ENCODE data around the gene CWC27.

CWC27 gene

GRCh38 chr5:64769855-64770254 is 1.1 kb downstream of the CWC27 start:
- TF ChIP-seq, protein P1, sequence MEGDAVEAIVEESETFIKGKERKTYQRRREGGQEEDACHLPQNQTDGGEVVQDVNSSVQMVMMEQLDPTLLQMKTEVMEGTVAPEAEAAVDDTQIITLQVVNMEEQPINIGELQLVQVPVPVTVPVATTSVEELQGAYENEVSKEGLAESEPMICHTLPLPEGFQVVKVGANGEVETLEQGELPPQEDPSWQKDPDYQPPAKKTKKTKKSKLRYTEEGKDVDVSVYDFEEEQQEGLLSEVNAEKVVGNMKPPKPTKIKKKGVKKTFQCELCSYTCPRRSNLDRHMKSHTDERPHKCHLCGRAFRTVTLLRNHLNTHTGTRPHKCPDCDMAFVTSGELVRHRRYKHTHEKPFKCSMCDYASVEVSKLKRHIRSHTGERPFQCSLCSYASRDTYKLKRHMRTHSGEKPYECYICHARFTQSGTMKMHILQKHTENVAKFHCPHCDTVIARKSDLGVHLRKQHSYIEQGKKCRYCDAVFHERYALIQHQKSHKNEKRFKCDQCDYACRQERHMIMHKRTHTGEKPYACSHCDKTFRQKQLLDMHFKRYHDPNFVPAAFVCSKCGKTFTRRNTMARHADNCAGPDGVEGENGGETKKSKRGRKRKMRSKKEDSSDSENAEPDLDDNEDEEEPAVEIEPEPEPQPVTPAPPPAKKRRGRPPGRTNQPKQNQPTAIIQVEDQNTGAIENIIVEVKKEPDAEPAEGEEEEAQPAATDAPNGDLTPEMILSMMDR (IDR thresholded peaks at IDR 0.05): no peak
- Histone ChIP-seq H3K27ac (no peak overlapping the region), H3K4me1 (ENCODE audit: control insufficient read depth in 1 of 2, insufficient read depth in 1 of 2, low read depth in 1 of 2, low read length in 1 of 2) (peaks cover 50 to 62% of the 10 kb centered on the region in 2 experiments), H3K4me3 (ENCODE audit: low read depth in 1 of 2, low read length in 1 of 2) (no peak overlapping the region), H3K36me3 (no peaks in the 10 kb centered on the region), H3K9me3 (no peaks in the 10 kb centered on the region), H3K27me3 (no peaks in the 10 kb centered on the region)

GRCh38 chr5:64771736-64772135 is 3.0 kb downstream of the CWC27 start:
- no peaks in the 10 kb centered on the region for H3K9me3 ChIP-seq
- H3K4me1 ChIP-seq (ENCODE audit: control insufficient read depth in 1 of 2, insufficient read depth in 1 of 2, low read depth in 1 of 2, low read length in 1 of 2): peaks cover 54 to 61% of the 10 kb centered on the region in 2 experiments
- no peaks in the 10 kb centered on the region for H3K27me3 ChIP-seq
- H3K4me3 ChIP-seq (ENCODE audit: low read depth in 1 of 2, low read length in 1 of 2): no peak overlapping the region
- TF ChIP-seq, protein P1 (IDR thresholded peaks at IDR 0.05): no peak
- H3K36me3 ChIP-seq: no peaks in the 10 kb centered on the region
- H3K27ac ChIP-seq: no peak overlapping the region

GRCh38 chr5:64773533-64773932 is 4.8 kb downstream of the CWC27 start:
- H3K4me3 ChIP-seq (ENCODE audit: low read depth in 1 of 2, low read length in 1 of 2): no peak overlapping the region
- TF ChIP-seq, protein P1 (IDR thresholded peaks at IDR 0.05): no peak
- H3K36me3 ChIP-seq: no peaks in the 10 kb centered on the region

GRCh38 chr5:64775291-64775690 is 6.6 kb downstream of the CWC27 start:
- H3K36me3 ChIP-seq: no peaks in the 10 kb centered on the region
- no peak overlapping the region for H3K4me3 ChIP-seq (ENCODE audit: low read depth in 1 of 2, low read length in 1 of 2)
- no peaks in the 10 kb centered on the region for H3K9me3 ChIP-seq
- peaks cover 26 to 37% of the 10 kb centered on the region in 2 experiments for H3K4me1 ChIP-seq (ENCODE audit: control insufficient read depth in 1 of 2, insufficient read depth in 1 of 2, low read depth in 1 of 2, low read length in 1 of 2)
- no peaks in the 10 kb centered on the region for H3K27me3 ChIP-seq
- H3K27ac ChIP-seq: peak overlapping the region; percentile 71
- TF ChIP-seq, protein P1 (IDR thresholded peaks at IDR 0.05): no peak

More at GRCh38 chr5:64773533-64773932, 4.8 kb downstream of the CWC27 start:
- H3K27ac ChIP-seq: no peak overlapping the region
- H3K4me1 ChIP-seq (ENCODE audit: control insufficient read depth in 1 of 2, insufficient read depth in 1 of 2, low read depth in 1 of 2, low read length in 1 of 2): peaks cover 38 to 46% of the 10 kb centered on the region in 2 experiments
- H3K27me3 ChIP-seq: no peaks in the 10 kb centered on the region
- H3K9me3 ChIP-seq: no peaks in the 10 kb centered on the region

DNA sequence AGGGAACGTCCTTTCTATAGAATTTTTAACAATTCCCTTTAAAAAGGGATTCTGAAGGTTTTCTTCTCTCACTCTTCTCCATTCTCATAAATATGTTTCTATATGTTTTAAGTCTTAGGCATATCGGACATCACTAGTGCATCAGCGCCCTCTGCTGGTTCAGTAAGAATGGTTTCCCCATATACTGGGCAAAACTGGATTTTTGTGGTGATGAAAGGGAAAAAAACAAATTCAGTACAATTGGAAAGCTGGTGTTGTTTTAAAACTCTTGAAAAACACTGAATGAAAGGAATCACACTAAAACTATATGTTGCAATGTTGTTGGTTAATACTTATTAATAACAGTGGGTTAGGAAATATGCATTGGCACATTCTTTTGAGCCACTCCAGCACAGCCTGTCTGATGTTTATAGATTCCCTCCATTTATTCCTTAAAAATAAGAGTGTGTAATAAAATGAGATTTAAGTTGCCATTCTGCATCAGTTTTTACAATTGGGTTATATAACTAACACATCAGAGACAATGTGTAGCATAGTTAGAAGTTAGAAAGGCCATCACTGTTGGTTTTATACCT is 15.8 kb downstream of the CWC27 start:
- Histone ChIP-seq H3K4me3 (ENCODE audit: low read depth in 1 of 2, low read length in 1 of 2) (no peak overlapping the region), H3K9me3 (no peaks in the 10 kb centered on the region), H3K27ac (no peak overlapping the region), H3K36me3 (peaks cover 7% of the 10 kb centered on the region), H3K4me1 (ENCODE audit: control insufficient read depth in 1 of 2, insufficient read depth in 1 of 2, low read depth in 1 of 2, low read length in 1 of 2) (peaks cover 4 to 5% of the 10 kb centered on the region in 2 experiments), H3K27me3 (no peaks in the 10 kb centered on the region)
- TF ChIP-seq, protein P1 (IDR thresholded peaks at IDR 0.05): peak; percentile 79
